CD4-positive, alpha-beta T cell treated with Interferon gamma for 1 hour (primary cell): Measurements from ENCODE around the gene CDKN2D.
A peak's percentile ranks its signal among the peaks of the same experiment; 100 is the strongest.
"Not testable (repeated sequence)": the region's sequence is repeated elsewhere in the genome, so short reads cannot be mapped to it uniquely, and the experiment has no call there.

Source experiments
- DNase-seq: peaks from one replicate; pipeline ENCODE4 v3.0.0-alpha.2; 2020

The CDKN2D gene

GRCh38 chr19:10551698-10552301, 17.0 kb downstream of the CDKN2D start:
- peak; percentile 53 for DNase-seq

- not testable (repeated sequence) for DNase-seq
Measured at GRCh38 chr19:10551006-10551405, 17.8 kb downstream of the CDKN2D start.

GRCh38 chr19:10550336-10550735, 18.4 kb downstream of the CDKN2D start:
- DNase-seq, result no peak

GRCh38 chr19:10549733-10550132, 19.0 kb downstream of the CDKN2D start:
- no peak for DNase-seq

GRCh38 chr19:10548746-10549276, 20.0 kb downstream of the CDKN2D start:
- DNase-seq, result no peak

GRCh38 chr19:10546817-10547216, 22.0 kb downstream of the CDKN2D start:
- no peak for DNase-seq

- no peak for DNase-seq
Measured at GRCh38 chr19:10544753-10545251, 24.0 kb downstream of the CDKN2D start.

GRCh38 chr19:10544242-10544752, 24.5 kb downstream of the CDKN2D start:
- no peak for DNase-seq

GRCh38 chr19:10543420-10544241, 25.1 kb downstream of the CDKN2D start, which contains the start of gene ATG4D:
ATG4D (plus strand) TSS chr19:10543904; CDS start chr19:10544091, 187 bp downstream.
- peak; percentile 79 for DNase-seq

- no peak for DNase-seq
Measured at GRCh38 chr19:10543059-10543419, 25.7 kb downstream of the CDKN2D start.

GRCh38 chr19:10539016-10539415, 29.8 kb downstream of the CDKN2D start:
- not testable (repeated sequence) for DNase-seq

- no peak for DNase-seq
Measured at GRCh38 chr19:10538204-10538983, 30.4 kb downstream of the CDKN2D start.

GRCh38 chr19:10537668-10538067, 31.1 kb downstream of the CDKN2D start:
- DNase-seq, result no peak

- DNase-seq, result no peak
Measured at GRCh38 chr19:10535613-10536012, 33.2 kb downstream of the CDKN2D start.

- DNase-seq, result no peak
Measured at GRCh38 chr19:10533646-10534386, 35.0 kb downstream of the CDKN2D start.

- no peak for DNase-seq
Measured at GRCh38 chr19:10532457-10532856, 36.3 kb downstream of the CDKN2D start.

GRCh38 chr19:10526887-10527286, 41.9 kb downstream of the CDKN2D start:
- DNase-seq, result not testable (repeated sequence)

GRCh38 chr19:10525636-10526035, 43.1 kb downstream of the CDKN2D start:
- no peak for DNase-seq

GRCh38 chr19:10523135-10523636, 45.6 kb downstream of the CDKN2D start:
- no peak for DNase-seq

GRCh38 chr19:10521461-10522171, 47.2 kb downstream of the CDKN2D start:
- DNase-seq, result no peak

- no peak for DNase-seq
Measured at GRCh38 chr19:10520652-10521318, 48.0 kb downstream of the CDKN2D start.
